Activated naive CD4-positive, alpha-beta T cell treated with anti-CD3 and anti-CD28 coated beads, Interleukin-2, amount 50 U/mL, for 16 hours (primary cell): ENCODE data around the gene DNALI1.
"Not testable (repeated sequence)": the region's sequence is repeated elsewhere in the genome, so short reads cannot be mapped to it uniquely, and the experiment has no call there.

ENCODE experiments used
- DNase-seq: peaks from one replicate; pipeline ENCODE4 v3.0.0-alpha.2; 2020

Gene DNALI1

GRCh38 chr1:37556712-37557196, at the start of gene DNALI1:
Gene DNALI1 (plus strand): TSS chr1:37556940. CDS start chr1:37556995, 55 bp downstream.
- peak; percentile 13 for DNase-seq

GRCh38 chr1:37509181-37509580, 47.6 kb upstream of the DNALI1 start:
- DNase-seq: no peak

- peak; percentile 73 for DNase-seq
Observed at GRCh38 chr1:37513795-37514349, 42.9 kb upstream of the DNALI1 start.

- peak; percentile 83 for DNase-seq
Observed at GRCh38 chr1:37514350-37515184, 42.2 kb upstream of the DNALI1 start, which contains the start of gene MEAF6. Gene MEAF6 (minus strand): TSS chr1:37514766. CDS start chr1:37514746, 20 bp downstream.

GRCh38 chr1:37515185-37516034, 41.3 kb upstream of the DNALI1 start:
- DNase-seq: no peak

GRCh38 chr1:37517569-37517968, 39.2 kb upstream of the DNALI1 start:
- DNase-seq: no peak

- DNase-seq: not testable (repeated sequence)
Observed at GRCh38 chr1:37518241-37518640, 38.5 kb upstream of the DNALI1 start.

GRCh38 chr1:37518929-37519328, 37.8 kb upstream of the DNALI1 start:
- DNase-seq: peak; percentile 23

- DNase-seq: no peak
Observed at GRCh38 chr1:37519613-37520012, 37.1 kb upstream of the DNALI1 start.

GRCh38 chr1:37529888-37530287, 26.9 kb upstream of the DNALI1 start:
- DNase-seq: not testable (repeated sequence)

GRCh38 chr1:37532418-37533156, 24.2 kb upstream of the DNALI1 start:
- not testable (repeated sequence) for DNase-seq

GRCh38 chr1:37533317-37534093, 23.2 kb upstream of the DNALI1 start:
- no peak for DNase-seq

- DNase-seq: no peak
Observed at GRCh38 chr1:37537378-37537777, 19.4 kb upstream of the DNALI1 start.

GRCh38 chr1:37539154-37539553, 17.6 kb upstream of the DNALI1 start:
- not testable (repeated sequence) for DNase-seq

- DNase-seq: no peak
Observed at GRCh38 chr1:37540036-37540785, 16.5 kb upstream of the DNALI1 start.

GRCh38 chr1:37544530-37544929, 12.2 kb upstream of the DNALI1 start:
- DNase-seq: no peak

- DNase-seq: no peak
Observed at GRCh38 chr1:37545019-37545418, 11.7 kb upstream of the DNALI1 start.

GRCh38 chr1:37549341-37549740, 7.4 kb upstream of the DNALI1 start:
- DNase-seq: no peak

GRCh38 chr1:37553598-37553926, 3.2 kb upstream of the DNALI1 start:
- peak; percentile 16 for DNase-seq

GRCh38 chr1:37553927-37554808, 2.6 kb upstream of the DNALI1 start, which contains the start of gene SNIP1:
Gene SNIP1 (minus strand): TSS chr1:37554293. CDS start chr1:37554229, 64 bp downstream.
- peak; percentile 90 for DNase-seq
